ENCODE measurements around the gene KCTD4.

DNA sequence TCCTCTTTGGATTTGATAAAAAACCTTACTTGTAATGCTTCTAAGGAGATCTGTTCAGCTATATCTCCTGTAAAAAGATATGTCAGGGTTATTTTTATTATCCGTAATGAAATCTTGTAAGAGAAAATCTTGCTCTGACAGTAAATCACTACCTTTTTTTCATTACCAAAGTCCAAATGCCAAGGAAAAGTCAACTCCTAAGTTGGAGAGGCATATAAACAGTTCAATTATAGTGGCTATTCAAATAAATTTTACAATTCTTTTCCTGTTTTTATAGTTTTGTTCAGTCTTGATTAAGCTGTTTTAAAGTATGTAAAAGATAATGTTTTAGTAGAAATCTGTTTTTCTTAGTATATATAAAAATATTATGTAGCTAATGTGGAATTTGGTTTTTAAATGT is 9.0 kb downstream of the KCTD4 start:
- TF ChIP-seq, protein P1, sequence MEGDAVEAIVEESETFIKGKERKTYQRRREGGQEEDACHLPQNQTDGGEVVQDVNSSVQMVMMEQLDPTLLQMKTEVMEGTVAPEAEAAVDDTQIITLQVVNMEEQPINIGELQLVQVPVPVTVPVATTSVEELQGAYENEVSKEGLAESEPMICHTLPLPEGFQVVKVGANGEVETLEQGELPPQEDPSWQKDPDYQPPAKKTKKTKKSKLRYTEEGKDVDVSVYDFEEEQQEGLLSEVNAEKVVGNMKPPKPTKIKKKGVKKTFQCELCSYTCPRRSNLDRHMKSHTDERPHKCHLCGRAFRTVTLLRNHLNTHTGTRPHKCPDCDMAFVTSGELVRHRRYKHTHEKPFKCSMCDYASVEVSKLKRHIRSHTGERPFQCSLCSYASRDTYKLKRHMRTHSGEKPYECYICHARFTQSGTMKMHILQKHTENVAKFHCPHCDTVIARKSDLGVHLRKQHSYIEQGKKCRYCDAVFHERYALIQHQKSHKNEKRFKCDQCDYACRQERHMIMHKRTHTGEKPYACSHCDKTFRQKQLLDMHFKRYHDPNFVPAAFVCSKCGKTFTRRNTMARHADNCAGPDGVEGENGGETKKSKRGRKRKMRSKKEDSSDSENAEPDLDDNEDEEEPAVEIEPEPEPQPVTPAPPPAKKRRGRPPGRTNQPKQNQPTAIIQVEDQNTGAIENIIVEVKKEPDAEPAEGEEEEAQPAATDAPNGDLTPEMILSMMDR (IDR thresholded peaks at IDR 0.05; ENCODE audit: low read length), result no peak
- no peak for TF ChIP-seq EZH2phosphoT487 (IDR thresholded peaks at IDR 0.05; ENCODE audit: low read length)

Measured in MM.1S (cell line).